ENCODE data around the gene RFX5. TPM values are rescaled to one million over a fixed set of nuclear protein-coding genes. Genes with fewer than 3 reads are reported as not detected.

Gene RFX5
- total RNA-seq, 1 donor from 2014 or later = 61.3 TPM

GRCh38 chr1:151318975-151319374 is 28.1 kb downstream of the RFX5 start:
- Histone ChIP-seq H3K9me3 (ENCODE audit: insufficient read depth, low read depth, low read length) (no peaks in the 10 kb centered on the region), H2AFZ (ENCODE audit: low read depth, low read length) (no peak overlapping the region), H4K20me1 (ENCODE audit: insufficient read depth, low read length) (peaks cover 54% of the 10 kb centered on the region), H3K4me2 (ENCODE audit: low read length) (no peak overlapping the region), H3K9ac (ENCODE audit: low read length) (no peak overlapping the region), H3K27ac (ENCODE audit: low read depth, low read length) (no peak overlapping the region), H3K79me2 (ENCODE audit: insufficient read depth, low read length) (peaks cover 68% of the 10 kb centered on the region), H3K27me3 (ENCODE audit: insufficient read depth, low read length) (no peaks in the 10 kb centered on the region), H3K36me3 (ENCODE audit: insufficient read depth, low read length) (peaks cover 33% of the 10 kb centered on the region), H3K4me1 (ENCODE audit: insufficient read depth, low read length) (peaks cover 8% of the 10 kb centered on the region), H3K4me3 (ENCODE audit: insufficient read depth, low read depth, low read length) (no peak overlapping the region)
- H3K4me1 Mint-ChIP-seq (ENCODE audit: low read depth, unreplicated experiment) = peaks cover 7% of the 10 kb centered on the region
- H3K27ac Mint-ChIP-seq (ENCODE audit: unreplicated experiment) = no peak overlapping the region
- DNase-seq (ENCODE audit: low read depth) (no peak), FAIRE-seq (no peak)
- H3K4me3 Mint-ChIP-seq (ENCODE audit: unreplicated experiment) = no peak overlapping the region
- H3K27me3 Mint-ChIP-seq (ENCODE audit: low read depth, unreplicated experiment) = no peaks in the 10 kb centered on the region
- H3K36me3 Mint-ChIP-seq (ENCODE audit: low read depth, unreplicated experiment) = peaks cover 33% of the 10 kb centered on the region
- no peaks in the 10 kb centered on the region for H3K9me3 Mint-ChIP-seq (ENCODE audit: unreplicated experiment)
- no peak for TF ChIP-seq CTCF (IDR thresholded peaks at IDR 0.05; ENCODE audit: insufficient read depth, low read depth, low read length)
- TF ChIP-seq EZH2 (IDR thresholded peaks at IDR 0.05; ENCODE audit: insufficient read depth, low read length) = no peak

- Mint-ChIP-seq H3K27ac (ENCODE audit: unreplicated experiment) (no peak overlapping the region), H3K4me1 (ENCODE audit: low read depth, unreplicated experiment) (peaks cover 40% of the 10 kb centered on the region), H3K9me3 (ENCODE audit: unreplicated experiment) (no peaks in the 10 kb centered on the region), H3K4me3 (ENCODE audit: unreplicated experiment) (no peak overlapping the region), H3K36me3 (ENCODE audit: low read depth, unreplicated experiment) (peaks cover 34% of the 10 kb centered on the region), H3K27me3 (ENCODE audit: low read depth, unreplicated experiment) (no peaks in the 10 kb centered on the region)
- H3K36me3 ChIP-seq (ENCODE audit: insufficient read depth, low read length) = peaks cover 22% of the 10 kb centered on the region
- H3K4me3 ChIP-seq (ENCODE audit: insufficient read depth, low read depth, low read length) = no peak overlapping the region
- H3K9ac ChIP-seq (ENCODE audit: low read length) = no peak overlapping the region
- no peak overlapping the region for H2AFZ ChIP-seq (ENCODE audit: low read depth, low read length)
- peaks cover 43% of the 10 kb centered on the region for H4K20me1 ChIP-seq (ENCODE audit: insufficient read depth, low read length)
- H3K27me3 ChIP-seq (ENCODE audit: insufficient read depth, low read length) = no peaks in the 10 kb centered on the region
- no peak overlapping the region for H3K27ac ChIP-seq (ENCODE audit: low read depth, low read length)
- H3K9me3 ChIP-seq (ENCODE audit: insufficient read depth, low read depth, low read length) = no peaks in the 10 kb centered on the region
- peaks cover 41% of the 10 kb centered on the region for H3K4me1 ChIP-seq (ENCODE audit: insufficient read depth, low read length)
- DNase-seq (ENCODE audit: low read depth) (no peak), FAIRE-seq (no peak)
- H3K4me2 ChIP-seq (ENCODE audit: low read length) = no peak overlapping the region
- peaks cover 54% of the 10 kb centered on the region for H3K79me2 ChIP-seq (ENCODE audit: insufficient read depth, low read length)
- no peak for TF ChIP-seq EZH2 (IDR thresholded peaks at IDR 0.05; ENCODE audit: insufficient read depth, low read length)
- no peak for TF ChIP-seq CTCF (IDR thresholded peaks at IDR 0.05; ENCODE audit: insufficient read depth, low read depth, low read length)
Observed at GRCh38 chr1:151315565-151316235, 31.4 kb downstream of the RFX5 start.
